HT1080 (cell line): ENCODE results near the gene INA. TPM values are rescaled to one million over a fixed set of nuclear protein-coding genes. Genes with fewer than 3 reads are reported as not detected.
A peak's percentile ranks its signal among the peaks of the same experiment; 100 is the strongest.
"Not testable (repeated sequence)": the region's sequence is repeated elsewhere in the genome, so short reads cannot be mapped to it uniquely, and the experiment has no call there.

Source experiments
- DNase-seq: peaks from one replicate; pipeline ENCODE4 v3.0.0-alpha.2; 2015; ENCODE audit warnings: low read depth
- polyA plus RNA-seq, 2 experiments: library from polyadenylated mRNA; depleted of rRNA; stranded (reverse); fragments of >200 nt; gene quantifications; 2 replicates each; pipeline ENCODE4 v1.2.3, GENCODE V29; 2015
- total RNA-seq: library from RNA; depleted of rRNA; stranded (reverse); fragments of >200 nt; shearing (Covaris generic); gene quantifications from 2 replicates; pipeline ENCODE4 v1.2.3, GENCODE V29; 2014; rRNA removed

The INA gene
- not detected in 2 replicates for total RNA-seq
- not detected in 2 replicates for polyA plus RNA-seq (2015; cell fraction: cytosol; rRNA removed)
- not detected in 2 replicates for polyA plus RNA-seq (2015; cell fraction: nucleus; rRNA removed)

DNA sequence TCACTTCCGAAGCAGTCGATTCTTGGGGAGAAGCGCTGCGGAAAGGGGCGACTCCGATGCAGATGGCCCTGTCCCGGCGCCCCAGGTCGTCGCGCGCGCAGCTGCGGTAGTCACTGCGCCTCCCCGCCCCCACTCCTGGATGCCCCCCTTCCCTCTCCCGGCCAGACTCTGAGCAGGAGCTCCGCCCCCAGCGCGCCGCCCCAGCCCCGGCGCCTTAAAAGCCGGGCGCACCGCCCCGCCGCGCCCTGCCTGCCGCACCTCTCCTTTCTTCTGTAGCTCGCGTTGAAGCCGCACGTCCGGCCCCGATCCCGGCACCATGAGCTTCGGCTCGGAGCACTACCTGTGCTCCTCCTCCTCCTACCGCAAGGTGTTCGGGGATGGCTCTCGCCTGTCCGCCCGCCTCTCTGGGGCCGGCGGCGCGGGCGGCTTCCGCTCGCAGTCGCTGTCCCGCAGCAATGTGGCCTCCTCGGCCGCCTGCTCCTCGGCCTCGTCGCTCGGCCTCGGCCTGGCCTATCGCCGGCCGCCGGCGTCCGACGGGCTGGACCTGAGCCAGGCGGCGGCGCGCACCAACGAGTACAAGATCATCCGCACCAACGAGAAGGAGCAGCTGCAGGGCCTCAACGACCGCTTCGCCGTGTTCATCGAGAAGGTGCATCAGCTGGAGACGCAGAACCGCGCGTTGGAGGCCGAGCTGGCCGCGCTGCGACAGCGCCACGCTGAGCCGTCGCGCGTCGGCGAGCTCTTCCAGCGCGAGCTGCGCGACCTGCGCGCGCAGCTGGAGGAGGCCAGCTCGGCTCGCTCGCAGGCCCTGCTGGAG is at the start of gene INA:
Gene INA, plus strand, starts transcription at position 243 of the 817 bp plus-strand sequence. Its CDS starts 74 bp downstream, at position 317.
- DNase-seq, result no peak

GRCh38 chr10:103227416-103227815 is 49.5 kb upstream of the INA start:
- DNase-seq, result no peak

DNA sequence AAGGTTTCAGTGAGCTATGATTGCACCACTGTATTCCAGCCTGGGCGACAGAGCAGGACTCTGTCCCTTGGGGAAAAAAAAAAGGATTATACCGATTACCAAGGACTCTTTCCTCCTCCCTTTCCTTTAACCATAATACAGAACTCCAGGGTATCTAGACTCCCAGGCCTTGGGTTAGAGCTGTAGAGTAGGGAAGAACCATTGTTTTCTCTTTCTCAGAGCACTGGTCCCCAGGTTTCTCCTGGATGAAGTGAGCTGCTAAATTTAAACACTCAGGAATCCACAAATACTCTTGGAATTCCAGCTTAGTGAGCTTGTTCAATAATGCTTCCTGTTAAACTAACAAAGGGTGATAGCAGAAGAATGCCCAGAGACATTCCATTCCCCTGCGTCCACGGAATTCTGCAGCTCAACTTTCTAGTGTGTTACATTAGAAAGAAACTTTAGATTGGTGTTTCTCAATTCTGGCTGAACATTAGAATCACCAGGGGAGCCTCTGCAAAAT is 45.8 kb upstream of the INA start:
- peak; percentile 96 for DNase-seq

DNA sequence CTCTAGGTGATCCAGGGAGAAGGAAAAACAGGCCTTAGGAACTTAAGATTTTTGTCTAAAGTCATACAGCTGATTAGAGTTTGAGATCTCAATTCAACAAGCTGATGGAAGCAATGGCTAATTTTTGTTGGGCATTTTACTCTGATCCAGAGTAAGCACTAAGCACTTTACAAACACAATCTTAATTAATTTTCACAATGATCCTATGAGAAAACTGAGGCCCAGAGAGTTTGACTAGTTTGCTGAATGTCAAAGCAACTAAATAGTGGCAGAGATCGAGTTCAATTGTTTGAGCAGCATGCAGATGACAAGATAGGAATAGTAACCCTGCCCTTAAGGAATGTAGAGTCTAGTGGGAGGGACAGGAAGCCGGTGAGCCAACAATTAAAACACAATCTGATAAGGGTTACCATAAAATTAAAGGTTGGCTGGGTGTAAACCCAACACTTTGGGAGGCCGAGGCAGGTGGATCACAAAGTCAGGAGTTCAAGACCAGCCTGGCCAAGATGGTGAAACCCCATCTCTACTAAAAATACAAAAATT is 44.7 kb upstream of the INA start:
- peak; percentile 39 for DNase-seq

DNA sequence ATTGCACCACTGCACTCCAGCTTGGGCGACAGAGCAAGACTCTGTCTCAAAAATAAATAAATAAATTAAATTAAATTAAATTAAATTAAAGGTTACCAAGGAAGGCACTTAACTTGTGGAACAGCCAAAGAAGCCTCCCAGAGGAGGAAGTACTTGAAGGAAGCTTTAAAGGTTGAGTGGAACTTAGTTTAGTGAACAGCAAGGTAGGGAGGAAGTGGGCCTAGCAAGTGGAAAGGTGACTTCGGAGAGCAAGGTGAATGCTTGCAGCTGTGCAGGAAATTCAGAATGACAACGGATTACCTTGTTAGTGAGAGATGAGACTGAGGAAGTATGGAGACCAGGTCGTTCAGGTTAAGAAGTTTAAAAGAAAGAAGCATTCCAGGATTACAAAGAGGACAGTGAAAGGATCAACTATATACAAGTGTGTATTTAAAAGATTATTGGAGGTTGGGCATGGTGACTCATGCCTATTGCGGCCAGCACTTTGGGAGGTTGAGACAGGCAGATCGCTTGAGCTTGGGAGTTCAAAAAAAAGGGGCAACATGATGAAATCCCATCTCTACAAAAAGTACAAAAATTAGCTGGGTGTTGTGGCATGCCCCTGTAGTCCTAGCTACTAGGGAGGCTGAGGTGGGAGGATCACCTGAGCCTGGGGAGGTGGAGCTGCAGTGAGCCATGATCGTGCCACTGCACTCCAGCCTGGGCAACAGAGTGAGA is 44.0 kb upstream of the INA start:
- peak; percentile 77 for DNase-seq

DNA sequence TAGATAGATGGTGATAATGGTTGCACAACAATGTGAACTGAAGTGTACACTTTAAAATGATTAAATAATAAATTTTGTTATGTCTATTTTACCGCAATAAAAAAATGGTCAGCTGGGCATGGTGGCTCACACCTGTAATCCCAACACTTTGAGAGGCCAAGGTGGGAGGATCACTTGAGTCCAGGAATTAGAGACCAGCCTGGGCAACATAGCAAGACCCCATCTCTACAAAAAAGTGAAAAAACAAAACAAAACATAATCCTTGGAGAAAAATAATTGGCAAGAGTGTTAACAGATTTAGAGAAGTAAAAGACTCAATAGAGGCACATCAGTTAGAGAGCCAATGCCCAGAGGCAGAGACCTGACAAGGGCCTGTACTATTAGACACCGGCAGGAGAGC is 41.2 kb upstream of the INA start:
- no peak for DNase-seq

GRCh38 chr10:103238506-103239252 is 38.3 kb upstream of the INA start:
- no peak for DNase-seq

GRCh38 chr10:103241262-103242011 is 35.5 kb upstream of the INA start:
- peak; percentile 78 for DNase-seq

- DNase-seq, result peak; percentile 74
These were observed 32.2 kb upstream of the INA start for GRCh38 chr10:103244666-103245271.

DNA sequence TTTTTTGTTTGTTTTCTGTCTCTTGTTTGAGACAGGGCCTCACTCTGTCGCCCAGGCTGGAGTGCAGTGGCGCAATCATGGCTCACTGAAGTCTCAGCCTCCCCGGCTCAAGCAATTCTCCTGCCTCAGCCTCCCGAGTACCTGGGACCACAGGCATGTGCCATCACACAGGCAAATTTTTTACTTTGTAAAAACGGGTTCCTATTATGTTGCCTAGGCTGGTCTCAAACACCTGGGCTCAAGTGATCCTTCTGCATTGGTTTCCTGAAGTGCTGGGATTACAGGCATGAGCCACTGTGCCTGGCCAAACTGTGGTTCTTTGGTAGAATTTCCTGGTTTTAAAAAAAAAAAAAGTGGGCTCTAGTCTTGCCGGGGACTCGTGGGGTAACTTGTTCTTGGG is 31.4 kb upstream of the INA start, which contains the start of gene RPEL1:
Gene RPEL1, plus strand, starts transcription at position 301 of the 400 bp plus-strand sequence. CDS start 110 bp downstream, outside the sequence.
- DNase-seq, result not testable (repeated sequence)

DNA sequence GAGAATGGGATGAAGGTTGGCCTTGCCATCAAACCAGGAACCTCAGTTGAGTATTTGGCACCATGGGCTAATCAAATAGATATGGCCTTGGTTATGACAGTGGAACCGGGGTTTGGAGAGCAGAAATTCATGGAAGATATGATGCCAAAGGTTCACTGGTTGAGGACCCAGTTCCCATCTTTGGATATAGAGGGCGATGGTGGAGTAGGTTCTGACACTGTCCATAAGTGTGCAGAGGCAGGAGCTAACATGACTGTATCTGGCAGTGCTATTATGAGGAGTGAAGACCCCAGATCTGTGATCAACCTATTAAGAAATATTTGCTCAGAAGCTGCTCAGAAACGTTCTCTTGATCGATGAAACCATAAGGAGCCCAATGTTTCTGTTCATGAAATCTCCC is 30.6 kb upstream of the INA start:
- DNase-seq, result no peak

- DNase-seq, result no peak
These were observed 22.8 kb upstream of the INA start for GRCh38 chr10:103254113-103254512.

GRCh38 chr10:103254538-103255325 is 22.2 kb upstream of the INA start:
- DNase-seq, result peak; percentile 72

GRCh38 chr10:103256613-103257012 is 20.3 kb upstream of the INA start:
- DNase-seq, result no peak

- no peak for DNase-seq
These were observed 19.1 kb upstream of the INA start for GRCh38 chr10:103257812-103258211.

- DNase-seq, result not testable (repeated sequence)
These were observed 18.0 kb upstream of the INA start for GRCh38 chr10:103258928-103259327.

- DNase-seq, result no peak
These were observed 16.9 kb upstream of the INA start for GRCh38 chr10:103259989-103260388.

- DNase-seq, result peak; percentile 65
These were observed 14.7 kb upstream of the INA start for GRCh38 chr10:103262229-103262628.
